Chondrocyte (in vitro differentiated cells): Measurements from ENCODE around the gene HAPSTR1. TPM values are rescaled to one million over a fixed set of nuclear protein-coding genes. Genes with fewer than 3 reads are reported as not detected.
A peak's percentile ranks its signal among the peaks of the same experiment; 100 is the strongest.

ENCODE experiments used
- DNase-seq: peaks from one replicate; pipeline ENCODE4 v3.0.0; 2021; ENCODE audit warnings: mixed read lengths, low spot score
- H3K27ac Mint-ChIP-seq: one replicate; pipeline ENCODE4 v1.8.0; 2021; ENCODE audit warnings: mild to moderate bottlenecking, moderate library complexity, mixed read lengths; ENCODE audit not compliant: unreplicated experiment
- H3K27me3 Mint-ChIP-seq: 2 replicates; pipeline ENCODE4 v1.8.0; 2021; ENCODE audit warnings: low read depth, mixed read lengths
- H3K36me3 Mint-ChIP-seq: 2 replicates; pipeline ENCODE4 v1.8.0; 2021; ENCODE audit warnings: low read depth, mixed read lengths
- H3K4me1 Mint-ChIP-seq: 2 replicates; pipeline ENCODE4 v1.8.0; 2021; ENCODE audit warnings: low read depth, mild to moderate bottlenecking, mixed read lengths
- H3K4me3 Mint-ChIP-seq: one replicate; pipeline ENCODE4 v1.8.0; 2021; ENCODE audit warnings: mild to moderate bottlenecking, moderate library complexity, mixed read lengths; ENCODE audit not compliant: unreplicated experiment
- H3K9me3 Mint-ChIP-seq: 2 replicates; pipeline ENCODE4 v1.8.0; 2021; ENCODE audit warnings: low read depth, mixed read lengths
- CTCF ChIP-seq: fragments of 200-600 bp; sonication (generic); IDR thresholded peaks from 2 replicates; pipeline ENCODE4 v1.5.0; 2021; ENCODE audit warnings: antibody characterized with exemption, mild to moderate bottlenecking, moderate library complexity
- total RNA-seq: library from RNA; stranded (reverse); gene quantifications from 3 replicates; pipeline ENCODE4 v1.2.1, GENCODE V29; 2021

HAPSTR1 gene
- total RNA-seq, 1 donor from 2014 or later: 82.5 TPM

GRCh38 chr16:9089660-9090059 lies 1.8 kb upstream of the HAPSTR1 start:
- no peaks in the 10 kb centered on the region for H3K27me3 Mint-ChIP-seq
- no peak for TF ChIP-seq CTCF
- DNase-seq: no peak
- H3K36me3 Mint-ChIP-seq: peaks cover 13% of the 10 kb centered on the region
- H3K4me3 Mint-ChIP-seq: peak overlapping the region; percentile 87
- peak overlapping the region; percentile 88 for H3K27ac Mint-ChIP-seq
- H3K9me3 Mint-ChIP-seq: no peaks in the 10 kb centered on the region
- peaks cover 20% of the 10 kb centered on the region for H3K4me1 Mint-ChIP-seq

DNA sequence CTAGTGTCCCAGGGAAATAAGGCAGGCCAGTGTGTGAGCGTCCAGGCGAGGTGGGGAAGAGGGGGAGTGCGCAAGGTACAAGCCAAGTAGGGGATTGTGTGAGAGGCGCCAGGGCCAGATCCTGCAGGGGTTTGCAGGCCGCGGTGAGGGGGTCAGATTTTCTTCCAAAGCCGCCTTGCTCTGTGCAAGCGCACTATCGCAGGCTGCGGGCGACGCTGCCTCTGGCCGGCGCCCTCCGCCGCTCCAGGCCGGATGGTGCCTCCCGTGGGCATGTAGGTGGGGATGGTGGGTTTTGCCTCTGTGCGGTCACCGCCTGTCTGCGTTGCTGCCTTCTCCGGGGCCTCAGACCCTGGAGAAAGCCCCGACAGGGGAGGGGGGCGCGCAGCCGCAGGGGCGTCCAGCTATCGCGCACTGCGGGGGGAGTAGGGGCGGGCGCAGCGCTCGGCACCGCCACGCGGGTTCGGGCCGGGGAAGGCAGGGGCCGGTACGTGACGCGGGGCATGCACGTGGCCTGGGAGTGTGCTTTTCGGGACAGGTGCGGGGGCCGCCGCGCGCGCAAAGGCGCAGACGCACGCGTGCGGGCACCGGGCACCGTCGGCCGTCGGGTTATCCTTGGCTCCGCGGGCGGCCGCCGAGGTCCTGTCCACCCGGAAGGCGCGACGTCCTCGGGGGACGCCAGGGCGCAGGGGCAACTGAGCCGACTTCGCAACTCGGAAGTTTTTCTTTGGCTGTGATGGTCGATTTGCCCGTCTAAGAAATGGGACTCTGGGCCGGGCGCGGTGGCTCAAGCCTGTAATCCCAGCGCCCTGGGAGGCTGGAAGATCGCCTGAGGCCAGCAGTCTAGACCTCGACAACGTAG lies 1.1 kb upstream of the HAPSTR1 start:
- no peaks in the 10 kb centered on the region for H3K9me3 Mint-ChIP-seq
- peak overlapping the region; percentile 87 for H3K4me3 Mint-ChIP-seq
- H3K27ac Mint-ChIP-seq: peak overlapping the region; percentile 97
- no peaks in the 10 kb centered on the region for H3K27me3 Mint-ChIP-seq
- H3K36me3 Mint-ChIP-seq: peaks cover 15% of the 10 kb centered on the region
- peaks cover 26% of the 10 kb centered on the region for H3K4me1 Mint-ChIP-seq
- TF ChIP-seq CTCF: no peak
- DNase-seq: no peak

GRCh38 chr16:9091867-9092281 lies 430 bp downstream of the HAPSTR1 start:
- no peak for TF ChIP-seq CTCF
- Mint-ChIP-seq H3K27ac (peak overlapping the region; percentile 59), H3K27me3 (no peaks in the 10 kb centered on the region), H3K9me3 (no peaks in the 10 kb centered on the region), H3K4me1 (peaks cover 38% of the 10 kb centered on the region), H3K36me3 (peaks cover 18% of the 10 kb centered on the region), H3K4me3 (peak overlapping the region; percentile 66)
- no peak for DNase-seq

- Mint-ChIP-seq H3K36me3 (peaks cover 18% of the 10 kb centered on the region), H3K27me3 (no peaks in the 10 kb centered on the region), H3K4me3 (peak overlapping the region; percentile 99), H3K4me1 (peaks cover 41% of the 10 kb centered on the region), H3K9me3 (no peaks in the 10 kb centered on the region), H3K27ac (peak overlapping the region; percentile 98)
- peak; percentile 56 for TF ChIP-seq CTCF
- DNase-seq: no peak
Measured at GRCh38 chr16:9092282-9092977, 986 bp downstream of the HAPSTR1 start.

DNA sequence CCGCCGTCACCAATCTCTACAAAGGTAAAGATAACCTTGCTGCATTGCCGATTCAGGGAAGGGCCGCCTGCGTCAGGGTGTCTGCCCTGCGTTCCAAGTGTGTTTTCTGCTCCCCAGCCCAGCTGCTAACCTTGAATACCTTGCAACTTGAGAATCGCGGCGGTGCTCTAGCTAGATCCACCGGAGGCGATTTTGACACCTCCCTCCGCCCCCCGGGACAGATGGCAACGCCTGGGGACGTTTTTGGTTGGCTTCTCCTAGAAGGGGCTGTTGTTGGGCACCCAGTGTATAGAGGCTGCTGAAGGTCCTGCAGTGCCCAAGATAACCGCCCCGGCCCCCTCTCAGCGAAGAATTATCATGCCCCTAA lies 1.5 kb downstream of the HAPSTR1 start:
- peak overlapping the region; percentile 98 for H3K27ac Mint-ChIP-seq
- peaks cover 20% of the 10 kb centered on the region for H3K36me3 Mint-ChIP-seq
- H3K4me1 Mint-ChIP-seq: peaks cover 47% of the 10 kb centered on the region
- no peak for DNase-seq
- no peak for TF ChIP-seq CTCF
- H3K27me3 Mint-ChIP-seq: no peaks in the 10 kb centered on the region
- H3K9me3 Mint-ChIP-seq: no peaks in the 10 kb centered on the region
- peak overlapping the region; percentile 99 for H3K4me3 Mint-ChIP-seq
